Keratinocyte (primary cell): ENCODE results near the gene ISG20L2. TPM values are rescaled to one million over a fixed set of nuclear protein-coding genes. Genes with fewer than 3 reads are reported as not detected.

Experiments
- DNase-seq: peaks from one replicate; pipeline ENCODE4 v3.0.0-alpha.2; 2011; ENCODE audit warnings: low read depth, missing footprints, low spot score
- FAIRE-seq: peaks from 2 replicates; lab custom pipeline; 2011; peaks lifted over from hg19 to GRCh38; lab: Jason Lieb, UNC
- H2AFZ ChIP-seq: 2 replicates; pipeline ENCODE4 v1.6.0; 2012; ENCODE audit warnings: low read length, control low read depth, inconsistent platforms; ENCODE audit not compliant: control insufficient read depth
- H3K27ac ChIP-seq: 2 replicates; pipeline ENCODE4 v1.5.1; 2011; ENCODE audit warnings: low read length; ENCODE audit not compliant: control insufficient read depth, insufficient read depth
- H3K27me3 ChIP-seq: 3 replicates; pipeline ENCODE4 v1.6.0; 2011; ENCODE audit warnings: low read length; ENCODE audit not compliant: control insufficient read depth, insufficient read depth; ENCODE audit errors: extremely low read depth
- H3K36me3 ChIP-seq, 2 experiments: 2 replicates in 1 of 2; 3 replicates in 1 of 2; pipeline ENCODE4 v1.5.1; 2011; ENCODE audit warnings: low read length in 2 of 2, mild to moderate bottlenecking in 1 of 2; ENCODE audit not compliant: control insufficient read depth in 2 of 2, insufficient read depth in 2 of 2; ENCODE audit errors: extremely low read depth in 1 of 2
- H3K4me1 ChIP-seq: 3 replicates; pipeline ENCODE4 v1.5.1; 2011; ENCODE audit warnings: low read length; ENCODE audit not compliant: control insufficient read depth, insufficient read depth; ENCODE audit errors: extremely low read depth
- H3K4me2 ChIP-seq: 3 replicates; pipeline ENCODE4 v1.6.0; 2011; ENCODE audit warnings: low read depth, low read length; ENCODE audit not compliant: control insufficient read depth, insufficient read depth; ENCODE audit errors: extremely low read depth
- H3K4me3 ChIP-seq, 3 experiments: fragments of 200-600 bp in 1 of 3; sonication (generic) in 1 of 3; 2 replicates in 2 of 3; 3 replicates in 1 of 3; pipeline ENCODE4 v1.5.1; 2011 to 2016; ENCODE audit warnings: low read length in 3 of 3, mild to moderate bottlenecking in 3 of 3, control low read depth in 2 of 3, inconsistent platforms in 1 of 3, low read depth in 1 of 3, mixed read lengths in 1 of 3, mixed run types in 1 of 3, moderate library complexity in 1 of 3; ENCODE audit not compliant: control insufficient read depth in 2 of 3, insufficient read depth in 2 of 3; ENCODE audit errors: extremely low read depth in 1 of 3
- H3K79me2 ChIP-seq: 2 replicates; pipeline ENCODE4 v1.6.0; 2012; ENCODE audit warnings: low read length; ENCODE audit not compliant: control insufficient read depth, insufficient read depth
- H3K9ac ChIP-seq: 3 replicates; pipeline ENCODE4 v1.6.0; 2011; ENCODE audit warnings: low read length; ENCODE audit not compliant: control insufficient read depth, insufficient read depth; ENCODE audit errors: extremely low read depth
- H3K9me1 ChIP-seq: 3 replicates; pipeline ENCODE4 v1.6.0; 2011; ENCODE audit warnings: low read length; ENCODE audit not compliant: control insufficient read depth, insufficient read depth; ENCODE audit errors: extremely low read depth
- H3K9me3 ChIP-seq: 2 replicates; pipeline ENCODE4 v1.5.1; 2012; ENCODE audit warnings: low read depth, low read length; ENCODE audit not compliant: control insufficient read depth
- H4K20me1 ChIP-seq: 3 replicates; pipeline ENCODE4 v1.6.0; 2011; ENCODE audit warnings: low read length; ENCODE audit not compliant: control insufficient read depth, insufficient read depth; ENCODE audit errors: extremely low read depth
- EZH2 ChIP-seq: IDR thresholded peaks from one replicate; pipeline ENCODE4 v1.6.1; 2012; ENCODE audit warnings: inconsistent platforms, mild to moderate bottlenecking, low read length, moderate library complexity
- dilution Hi-C: fragments of 300-500 bp; cut with MboI; formaldehyde crosslinking; loops from one replicate; pipeline ENCODE4 v1.7.0; 2020; ENCODE audit warnings: low sequenced_read_pairs; ENCODE audit not compliant: extremely low pct_ligation_motif_present
- polyA plus RNA-seq, 5 experiments: library from polyadenylated mRNA; depleted of rRNA in 3 of 5; stranded (reverse) in 3 of 5; stranded (forward) in 1 of 5; unstranded in 1 of 5; fragments of >200 nt; gene quantifications; 1 replicate in 1 of 5; 2 replicates in 3 of 5; 3 replicates in 1 of 5; pipeline versions ENCODE4 v1.2.1 to v1.2.3, GENCODE V29; 2011 to 2012; ENCODE audit warnings: missing spikeins in 2 of 5, low read depth in 1 of 5, low replicate concordance in 1 of 5
- TF ChIP-seq, protein P1 (sequence below), 3 experiments: IDR thresholded peaks in 1 of 3; conservative IDR thresholded peaks in 1 of 3; optimal IDR thresholded peaks in 1 of 3; 2 replicates in 2 of 3; 3 replicates in 1 of 3; pipeline versions ENCODE3 to v1.5.1; 2011; ENCODE audit warnings: low read length in 3 of 3, mild to moderate bottlenecking in 3 of 3, moderate library complexity in 2 of 3, control low read depth in 1 of 3, inconsistent platforms in 1 of 3; ENCODE audit not compliant: insufficient read depth in 2 of 3; ENCODE audit errors: extremely low read depth in 1 of 3

Gene ISG20L2
- polyA plus RNA-seq, 1 donor (not counting 4 experiments of a cell fraction or from before 2014, with no cell fraction given), result 48.6 TPM

DNA sequence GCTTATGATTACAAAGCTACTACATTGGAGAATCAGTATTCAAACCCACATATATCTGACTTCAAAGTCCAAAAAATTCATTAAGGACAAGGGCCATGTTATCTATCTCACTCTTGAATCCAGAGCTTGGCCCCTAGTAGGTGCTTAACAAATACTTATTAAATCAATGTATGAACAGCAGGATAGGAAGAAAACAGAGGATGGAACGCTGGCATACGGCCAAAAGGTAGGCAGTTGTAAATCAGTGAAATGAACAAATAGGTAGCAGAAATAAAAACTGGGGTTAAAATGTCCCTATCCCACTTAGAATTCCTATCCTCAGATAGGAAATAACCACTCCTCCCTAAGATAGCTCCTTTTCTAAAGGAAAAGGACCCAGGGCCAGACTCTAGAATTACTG is 10.3 kb upstream of the ISG20L2 start:
- DNase-seq (no peak), FAIRE-seq (no peak)
- Histone ChIP-seq H3K79me2 (peaks cover 24% of the 10 kb centered on the region), H3K27ac (no peak overlapping the region), H3K9me1 (no peaks in the 10 kb centered on the region), H3K4me2 (no peak overlapping the region), H3K27me3 (no peaks in the 10 kb centered on the region), H3K4me1 (peaks cover 8% of the 10 kb centered on the region), H3K4me3 (no peak overlapping the region), H3K36me3 (peaks cover 21 to 38% of the 10 kb centered on the region in 2 experiments), H2AFZ (no peak overlapping the region), H3K9ac (no peak overlapping the region), H3K9me3 (no peaks in the 10 kb centered on the region), H4K20me1 (no peaks in the 10 kb centered on the region)
- dilution Hi-C loops, result no loop called here
- TF ChIP-seq, protein P1, sequence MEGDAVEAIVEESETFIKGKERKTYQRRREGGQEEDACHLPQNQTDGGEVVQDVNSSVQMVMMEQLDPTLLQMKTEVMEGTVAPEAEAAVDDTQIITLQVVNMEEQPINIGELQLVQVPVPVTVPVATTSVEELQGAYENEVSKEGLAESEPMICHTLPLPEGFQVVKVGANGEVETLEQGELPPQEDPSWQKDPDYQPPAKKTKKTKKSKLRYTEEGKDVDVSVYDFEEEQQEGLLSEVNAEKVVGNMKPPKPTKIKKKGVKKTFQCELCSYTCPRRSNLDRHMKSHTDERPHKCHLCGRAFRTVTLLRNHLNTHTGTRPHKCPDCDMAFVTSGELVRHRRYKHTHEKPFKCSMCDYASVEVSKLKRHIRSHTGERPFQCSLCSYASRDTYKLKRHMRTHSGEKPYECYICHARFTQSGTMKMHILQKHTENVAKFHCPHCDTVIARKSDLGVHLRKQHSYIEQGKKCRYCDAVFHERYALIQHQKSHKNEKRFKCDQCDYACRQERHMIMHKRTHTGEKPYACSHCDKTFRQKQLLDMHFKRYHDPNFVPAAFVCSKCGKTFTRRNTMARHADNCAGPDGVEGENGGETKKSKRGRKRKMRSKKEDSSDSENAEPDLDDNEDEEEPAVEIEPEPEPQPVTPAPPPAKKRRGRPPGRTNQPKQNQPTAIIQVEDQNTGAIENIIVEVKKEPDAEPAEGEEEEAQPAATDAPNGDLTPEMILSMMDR (optimal IDR thresholded peaks at IDR 0.05 in 1 of 3, IDR thresholded peaks at IDR 0.05 in 1 of 3, conservative IDR thresholded peaks at IDR 0.05 in 1 of 3; ENCODE audit: extremely low read depth in 1 of 3, insufficient read depth in 2 of 3, low read length in 3 of 3), result no peak
- no peak for TF ChIP-seq EZH2

DNA sequence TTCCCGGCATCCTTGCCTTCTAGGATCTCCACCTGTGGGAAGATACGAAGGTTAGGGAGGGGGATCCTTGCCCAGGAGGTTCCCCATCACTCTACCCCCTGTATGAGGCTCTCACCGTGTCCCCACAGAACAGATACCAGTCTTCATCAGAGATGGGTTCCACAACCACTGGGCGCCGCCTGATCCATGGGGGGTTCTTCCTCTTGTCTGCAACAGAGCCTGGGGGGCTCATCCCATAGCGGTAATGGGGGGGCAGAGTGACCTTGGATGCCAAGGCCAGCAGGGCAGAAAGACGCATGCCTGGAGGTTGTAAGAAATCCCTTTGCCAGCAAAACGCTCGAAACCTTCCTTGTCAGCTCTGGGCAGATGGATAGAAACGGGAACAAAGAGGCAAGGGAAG is 9.8 kb upstream of the ISG20L2 start:
- H3K9me1 ChIP-seq, result no peaks in the 10 kb centered on the region
- H4K20me1 ChIP-seq, result no peaks in the 10 kb centered on the region
- no peaks in the 10 kb centered on the region for H3K9me3 ChIP-seq
- TF ChIP-seq, protein P1 (optimal IDR thresholded peaks at IDR 0.05 in 1 of 3, IDR thresholded peaks at IDR 0.05 in 1 of 3, conservative IDR thresholded peaks at IDR 0.05 in 1 of 3; ENCODE audit: extremely low read depth in 1 of 3, insufficient read depth in 2 of 3, low read length in 3 of 3), result no peak
- TF ChIP-seq EZH2, result no peak
- H3K4me3 ChIP-seq, result no peak overlapping the region
- H3K79me2 ChIP-seq, result peaks cover 22% of the 10 kb centered on the region
- H2AFZ ChIP-seq, result no peak overlapping the region
- FAIRE-seq (no peak), DNase-seq (no peak)
- H3K36me3 ChIP-seq, result peaks cover 21 to 35% of the 10 kb centered on the region in 2 experiments
- peaks cover 8% of the 10 kb centered on the region for H3K4me1 ChIP-seq
- dilution Hi-C loops, result no loop called here
- no peaks in the 10 kb centered on the region for H3K27me3 ChIP-seq
- H3K27ac ChIP-seq, result no peak overlapping the region
- no peak overlapping the region for H3K9ac ChIP-seq
- no peak overlapping the region for H3K4me2 ChIP-seq
